NCI-H526 (cell line): ENCODE measurements around the gene RASL10A.

Experiments
- DNase-seq, 2 experiments: peaks; one replicate each; lab custom pipeline; 2025; lab: John Stamatoyannopoulos, UW

The RASL10A gene

DNA sequence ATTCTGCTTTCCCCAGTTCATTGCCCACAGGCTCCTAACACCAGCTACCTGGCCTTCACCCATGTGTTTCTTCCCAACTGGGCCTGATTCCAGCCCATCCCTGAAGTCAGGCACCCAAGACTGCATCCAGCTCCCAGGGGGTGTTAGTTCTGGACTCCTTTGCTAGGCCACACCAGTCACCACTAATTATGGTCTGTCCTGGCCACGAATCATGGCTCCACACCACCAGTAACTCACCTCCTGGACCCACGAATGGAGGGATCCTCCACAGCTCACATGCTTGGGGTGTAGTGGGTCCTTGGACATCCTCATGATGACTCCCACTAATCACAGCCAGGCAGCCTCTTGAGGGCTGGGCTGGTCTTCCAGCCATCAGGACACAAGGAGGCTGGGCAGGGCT lies 3.6 kb upstream of the RASL10A start:
- DNase-seq = no peak

DNA sequence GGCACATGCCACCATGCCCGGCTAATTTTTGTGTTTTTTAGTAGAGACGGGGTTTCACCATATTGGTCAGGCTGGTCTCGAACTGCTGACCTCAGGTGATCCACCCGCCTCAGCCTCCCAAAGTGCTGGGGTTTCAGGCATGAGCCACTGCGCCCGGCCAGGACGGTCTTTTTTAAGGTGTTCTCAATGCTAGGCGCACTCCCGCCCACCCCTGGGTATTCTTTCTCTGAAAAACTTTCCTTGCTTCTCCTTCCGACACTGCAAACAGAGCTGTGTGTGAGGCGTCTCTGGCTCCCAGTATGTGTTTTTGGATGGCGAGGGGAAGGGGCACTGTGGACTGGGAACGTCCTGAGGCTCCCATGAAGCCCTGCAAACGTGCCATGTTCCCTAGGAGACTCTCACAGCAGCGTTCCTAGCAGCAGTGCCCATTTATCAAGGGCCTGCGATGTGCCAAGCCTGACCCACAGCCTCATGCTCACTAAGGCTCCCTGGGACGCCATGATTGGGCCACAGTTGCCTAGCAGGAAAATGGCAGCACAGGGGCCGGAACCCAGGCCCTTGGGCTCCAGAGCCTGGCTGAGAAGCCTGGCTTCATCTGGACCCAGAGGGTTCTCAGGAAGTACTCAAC lies 2.4 kb upstream of the RASL10A start:
- no peak for DNase-seq

DNA sequence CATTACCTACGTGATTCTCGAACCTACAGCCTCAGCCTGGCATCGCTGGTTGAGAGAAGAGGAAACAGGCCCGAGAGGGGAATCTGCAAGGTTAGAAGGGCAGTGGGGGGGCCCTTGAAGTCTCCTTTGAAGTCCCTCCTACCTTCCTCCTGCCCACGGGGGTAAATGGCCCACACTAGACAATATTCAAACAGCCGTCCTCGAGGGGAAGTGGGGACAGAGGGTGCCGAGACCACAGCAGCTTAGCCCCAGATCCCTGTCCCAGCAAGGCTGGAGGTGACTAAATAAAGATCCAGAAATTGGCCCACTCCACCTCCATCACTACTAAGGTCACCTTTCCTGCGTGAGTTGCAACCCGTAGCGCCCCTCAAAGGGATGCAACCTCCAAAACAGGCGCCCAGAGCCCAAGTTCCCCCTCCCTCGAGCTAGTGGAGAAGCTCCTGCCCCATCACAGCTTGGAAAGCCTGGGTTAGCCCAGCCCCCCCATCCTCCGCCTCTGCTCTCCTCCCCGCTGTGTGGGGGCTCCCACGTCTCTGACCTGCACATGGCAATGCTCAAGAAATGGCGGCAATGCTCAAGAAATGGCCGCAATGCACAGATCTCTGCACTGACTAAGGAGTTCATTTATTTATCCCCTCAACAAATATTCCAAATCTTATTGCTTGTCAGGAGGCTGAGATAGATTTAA lies 788 bp upstream of the RASL10A start:
- DNase-seq = no peak

DNA sequence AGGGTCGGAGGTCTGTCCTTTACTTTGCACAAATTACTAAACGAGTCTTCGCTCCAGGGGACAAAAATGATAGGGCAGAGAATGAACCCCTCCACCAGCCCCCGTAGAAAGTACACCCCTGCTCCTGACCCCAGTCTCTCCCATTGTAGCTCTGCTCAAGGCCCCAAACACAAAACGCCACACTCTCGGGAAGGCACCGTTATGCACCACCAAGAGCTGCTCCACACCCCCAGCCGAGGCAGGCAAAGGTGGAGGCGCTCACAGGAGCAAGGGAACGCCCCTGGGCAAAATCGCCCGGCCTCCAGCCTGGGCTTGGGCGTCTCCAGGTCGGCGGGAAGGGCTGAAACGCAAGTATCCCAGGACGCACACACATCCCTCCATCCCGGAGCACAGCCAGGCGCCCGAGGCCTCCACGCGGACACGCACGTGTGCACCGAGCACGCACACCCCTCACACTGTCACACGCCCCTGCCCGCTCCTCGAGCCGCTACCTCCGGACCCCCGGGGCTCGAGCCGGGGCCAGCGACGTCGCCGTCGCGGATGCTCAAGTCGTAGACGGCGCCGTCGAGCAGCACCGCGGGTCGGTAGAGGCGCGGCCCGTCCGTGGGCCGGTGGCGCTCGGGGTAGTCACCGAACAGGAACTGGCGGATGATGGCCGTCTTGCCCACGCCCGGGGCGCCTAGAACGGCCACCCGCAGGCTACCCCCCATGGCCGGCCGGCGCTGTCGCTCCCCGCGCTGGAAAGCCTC lies 786 bp downstream of the RASL10A start:
- peak in 1 of 2 experiments; percentile 16 for DNase-seq

DNA sequence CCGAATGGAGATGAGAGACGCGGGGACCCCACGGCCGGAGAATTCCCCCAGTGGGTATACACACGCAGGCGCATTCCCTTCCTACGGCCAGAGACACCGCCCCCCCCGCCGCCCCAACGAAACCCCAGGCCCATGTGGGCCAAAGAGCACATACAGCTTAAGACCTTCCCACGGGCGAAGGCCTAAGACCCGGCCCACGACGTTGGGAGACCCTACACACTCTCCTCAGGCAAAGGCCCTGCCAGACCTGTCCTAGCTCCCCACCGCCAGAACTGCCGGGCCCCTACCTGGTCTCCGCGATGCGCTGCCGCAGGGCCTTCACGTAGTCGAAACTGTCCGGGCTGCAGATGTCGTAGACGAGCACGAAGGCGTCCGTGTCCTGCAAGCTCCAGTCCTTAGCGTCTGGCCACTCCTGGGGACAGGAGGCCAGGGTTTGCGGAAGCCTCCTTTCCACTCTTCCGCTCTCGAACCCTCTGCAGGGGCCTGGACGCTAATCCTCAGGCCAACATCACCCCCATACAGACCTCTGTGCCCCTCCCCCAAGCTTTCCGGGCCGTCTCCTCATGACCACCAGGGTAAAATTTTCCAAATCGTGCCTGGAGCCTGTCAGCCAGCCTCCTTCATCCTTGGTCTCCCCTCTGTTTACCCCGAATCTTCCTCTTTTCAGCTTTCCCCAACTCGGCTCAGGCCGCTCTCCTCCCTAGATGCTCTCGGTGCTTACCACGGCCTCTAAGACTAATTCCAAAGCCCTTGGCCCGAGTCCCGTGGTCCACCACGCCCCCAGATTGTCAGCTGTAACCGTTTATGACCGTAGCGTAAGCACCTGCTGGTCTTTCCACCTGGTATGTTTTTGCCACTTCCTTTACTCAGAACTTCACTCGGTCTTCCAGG lies 1.7 kb downstream of the RASL10A start:
- peak in 1 of 2 experiments; percentile 23 for DNase-seq

DNA sequence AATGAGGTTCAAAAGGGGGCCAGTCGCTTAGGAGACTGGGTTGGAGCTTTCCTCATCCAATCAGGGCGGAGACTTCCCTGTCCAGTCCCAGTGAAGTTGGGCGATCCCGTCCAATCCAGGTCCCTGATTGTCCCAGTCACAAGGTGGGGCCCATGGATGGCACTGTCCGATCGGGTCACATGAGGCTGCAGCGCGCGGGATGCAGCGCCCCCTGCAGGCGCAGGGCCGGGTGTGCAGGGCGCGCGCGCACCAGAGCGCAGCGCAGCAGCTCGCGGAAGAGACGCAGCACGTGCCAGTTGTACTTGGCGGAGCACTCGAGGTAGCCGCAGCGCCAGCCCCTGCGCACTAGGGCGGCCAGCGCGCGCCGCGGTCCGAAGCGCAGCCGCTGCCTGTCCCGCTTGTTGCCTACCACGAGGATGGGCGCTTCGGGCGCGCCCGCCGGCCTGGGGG lies 2.3 kb downstream of the RASL10A start:
- DNase-seq = no peak

DNA sequence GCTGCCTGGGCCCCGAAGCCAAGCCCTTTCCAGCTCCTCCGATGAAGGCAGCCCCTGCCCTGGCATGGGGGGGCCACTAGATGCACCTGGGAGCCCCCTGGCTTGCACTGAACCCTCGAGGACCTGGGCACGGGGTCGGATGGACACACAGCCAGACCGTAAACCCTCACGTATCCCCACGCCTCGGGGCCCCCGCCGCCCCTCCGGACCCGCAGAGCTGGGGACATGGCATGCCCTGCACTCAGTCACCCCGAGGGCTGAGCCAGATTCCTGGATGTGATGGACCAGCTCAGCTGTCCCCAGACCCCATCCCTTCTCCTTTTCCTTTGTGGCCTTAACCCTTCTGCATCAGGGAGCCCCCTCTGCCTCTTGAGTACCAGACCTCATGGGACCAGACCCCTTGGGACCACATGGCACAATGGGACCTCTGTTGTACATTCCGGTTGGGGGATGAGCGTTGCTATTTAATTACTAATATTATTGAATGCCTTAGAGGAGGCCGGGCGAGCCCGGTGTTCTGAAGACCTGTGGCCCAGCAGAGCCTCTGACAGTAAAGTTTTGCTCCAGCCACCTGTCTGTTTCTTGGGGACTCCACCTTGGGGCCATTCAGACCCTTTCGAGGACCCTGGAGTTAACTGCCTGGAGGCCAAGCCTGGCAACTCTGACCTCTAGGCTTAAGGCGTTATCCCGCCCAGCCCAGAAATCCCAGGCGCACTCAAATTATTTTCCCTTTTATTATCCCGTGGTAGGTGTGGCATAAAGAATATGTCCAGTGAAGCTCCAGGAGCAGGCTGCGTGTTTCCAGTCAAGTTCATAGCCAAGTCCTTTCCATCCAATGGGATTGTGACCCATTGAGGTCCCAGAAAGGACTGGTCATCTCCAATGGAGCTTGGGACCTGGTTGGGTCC lies 3.0 kb downstream of the RASL10A start:
- DNase-seq = no peak

DNA sequence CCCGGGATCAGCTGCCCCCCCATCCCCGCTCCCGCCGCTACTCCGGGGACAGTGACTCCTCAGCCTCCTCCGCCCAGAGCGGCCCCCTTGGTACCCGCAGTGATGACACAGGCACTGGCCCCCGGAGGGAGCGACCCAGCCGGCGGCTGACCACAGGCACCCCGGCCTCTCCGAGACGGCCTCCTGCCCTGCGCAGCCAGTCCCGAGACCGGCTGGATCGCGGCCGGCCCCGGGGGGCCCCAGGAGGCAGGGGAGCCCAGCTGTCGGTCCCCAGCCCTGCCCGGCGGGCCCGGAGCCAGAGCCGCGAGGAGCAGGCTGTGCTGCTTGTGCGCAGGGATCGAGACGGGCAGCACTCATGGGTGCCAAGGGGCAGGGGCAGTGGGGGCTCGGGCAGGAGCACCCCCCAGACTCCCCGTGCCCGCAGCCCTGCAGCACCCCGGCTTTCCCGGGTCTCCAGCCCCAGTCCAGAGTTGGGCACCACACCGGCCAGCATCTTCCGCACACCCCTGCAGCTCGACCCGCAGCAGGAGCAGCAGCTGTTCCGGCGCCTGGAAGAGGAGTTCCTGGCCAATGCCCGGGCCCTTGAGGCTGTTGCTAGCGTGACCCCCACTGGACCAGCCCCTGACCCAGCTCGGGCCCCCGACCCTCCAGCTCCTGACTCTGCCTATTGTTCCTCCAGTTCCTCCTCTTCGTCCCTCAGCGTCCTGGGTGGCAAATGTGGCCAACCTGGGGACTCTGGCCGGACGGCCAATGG lies 3.9 kb downstream of the RASL10A start:
- no peak for DNase-seq

DNA sequence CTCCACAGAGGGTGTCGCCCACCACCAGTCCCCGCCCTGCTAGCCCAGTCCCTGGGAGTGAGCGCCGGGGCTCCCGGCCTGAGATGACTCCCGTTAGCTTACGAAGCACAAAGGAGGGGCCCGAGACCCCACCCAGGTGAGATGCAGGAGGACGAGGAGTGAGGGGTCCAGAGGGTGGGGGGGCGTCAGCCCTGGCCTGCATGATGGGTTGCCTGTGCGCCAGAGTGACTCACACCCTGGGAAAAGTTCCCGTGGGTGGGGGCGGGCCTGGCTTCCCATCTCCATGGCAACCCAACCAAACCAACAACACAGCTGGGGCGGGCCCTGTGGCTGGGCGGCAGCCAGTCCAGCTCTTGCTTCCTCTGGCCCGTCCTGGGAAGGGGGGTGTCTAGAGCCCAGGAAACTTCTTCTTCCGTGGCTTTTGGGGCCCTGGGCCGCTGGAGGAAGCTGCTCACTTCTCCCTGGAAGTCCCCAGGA lies 4.6 kb downstream of the RASL10A start:
- peak in 1 of 2 experiments; percentile 57 for DNase-seq

DNA sequence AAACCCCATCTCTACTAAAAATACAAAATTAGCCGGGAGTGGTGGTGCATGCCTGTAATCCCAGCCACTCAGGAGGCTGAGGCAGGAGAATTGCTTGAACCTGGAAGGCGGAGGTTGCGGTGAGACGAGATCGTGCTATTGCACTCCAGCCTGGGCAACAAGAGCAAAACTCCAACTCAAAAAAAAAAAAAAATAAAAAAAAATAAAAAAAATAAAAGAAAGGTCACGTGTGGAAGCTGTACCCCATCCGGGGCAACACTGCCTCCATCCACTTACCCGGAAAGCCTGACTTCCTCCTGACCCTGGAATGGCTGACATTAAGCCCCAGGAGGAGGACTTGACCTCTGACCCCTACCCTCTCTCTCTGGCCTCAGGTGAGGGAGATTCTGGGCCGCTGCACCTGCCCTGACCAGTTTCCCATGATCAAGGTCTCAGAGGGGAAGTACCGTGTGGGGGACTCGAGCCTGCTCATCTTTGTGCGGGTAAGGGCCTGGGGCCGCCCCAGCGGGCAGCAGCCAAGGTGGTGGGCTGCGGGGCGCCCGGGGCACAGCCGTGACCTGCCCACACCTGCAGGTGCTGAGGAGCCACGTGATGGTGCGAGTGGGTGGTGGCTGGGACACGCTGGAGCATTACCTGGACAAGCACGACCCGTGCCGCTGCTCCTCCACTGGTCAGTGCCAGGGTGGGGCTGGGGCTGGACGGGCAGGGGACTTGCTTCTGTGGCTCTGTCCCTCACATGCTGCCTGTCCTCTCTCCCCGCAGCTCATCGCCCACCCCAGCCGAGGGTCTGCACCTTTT lies 5.2 kb downstream of the RASL10A start:
- DNase-seq = no peak

DNA sequence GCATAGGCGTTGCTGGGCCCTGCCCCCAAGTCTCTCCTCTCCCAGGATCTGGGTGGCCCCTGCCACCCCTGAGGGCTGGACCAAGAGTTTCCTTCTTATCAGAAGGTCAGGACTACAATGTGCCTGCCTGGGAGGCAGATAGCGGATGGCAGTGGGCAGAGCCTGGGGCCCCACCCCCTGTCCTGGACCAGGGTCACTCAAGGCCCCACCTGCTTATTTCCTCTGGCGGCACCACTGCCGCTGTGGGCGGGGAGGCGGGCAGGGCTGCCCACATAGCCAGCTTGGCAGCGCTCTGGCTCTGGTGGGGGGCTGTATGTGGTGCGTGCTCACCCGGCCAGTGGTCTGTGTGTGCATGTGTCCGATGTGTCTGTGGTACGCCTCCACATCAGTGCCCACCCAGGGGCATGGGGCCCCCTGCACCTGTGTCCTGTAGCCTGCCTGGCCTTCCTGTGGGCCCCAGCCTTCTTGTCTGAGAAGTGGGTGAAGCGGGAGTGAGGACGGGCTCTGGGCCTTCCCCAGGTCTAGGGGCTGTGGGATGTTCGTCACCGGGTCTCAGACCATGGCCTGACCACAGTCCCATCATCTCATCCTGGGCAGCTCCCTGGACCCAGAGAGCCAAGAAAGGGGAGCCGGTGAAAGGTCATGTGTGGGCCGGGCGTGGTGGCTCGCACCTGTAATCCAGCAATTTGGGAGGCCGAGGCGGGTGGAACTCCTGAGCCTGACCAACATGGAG lies 6.0 kb downstream of the RASL10A start:
- no peak for DNase-seq

DNA sequence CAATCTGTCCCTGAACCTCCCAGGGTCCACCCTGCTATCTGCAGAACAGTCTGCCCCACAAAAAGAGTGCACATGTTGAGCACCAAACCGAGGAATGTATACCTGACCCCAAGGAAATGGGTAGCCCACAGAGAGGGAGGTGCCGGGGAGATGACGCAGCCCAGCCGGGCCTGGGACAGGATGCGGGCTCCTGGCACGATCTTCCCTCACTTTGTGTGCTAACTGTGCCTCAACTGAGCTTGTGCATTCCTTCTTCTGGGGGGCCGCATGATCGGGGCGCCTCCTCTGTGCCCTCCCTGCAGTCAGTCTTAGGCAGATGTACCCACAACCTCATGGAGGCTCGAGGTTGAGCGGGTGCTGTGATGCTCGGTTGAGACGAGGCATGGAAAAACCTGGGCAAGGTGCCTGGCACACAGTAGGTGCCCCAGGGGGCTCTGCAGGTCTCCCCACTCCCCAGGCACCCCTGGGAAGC lies 6.7 kb downstream of the RASL10A start:
- DNase-seq = no peak

DNA sequence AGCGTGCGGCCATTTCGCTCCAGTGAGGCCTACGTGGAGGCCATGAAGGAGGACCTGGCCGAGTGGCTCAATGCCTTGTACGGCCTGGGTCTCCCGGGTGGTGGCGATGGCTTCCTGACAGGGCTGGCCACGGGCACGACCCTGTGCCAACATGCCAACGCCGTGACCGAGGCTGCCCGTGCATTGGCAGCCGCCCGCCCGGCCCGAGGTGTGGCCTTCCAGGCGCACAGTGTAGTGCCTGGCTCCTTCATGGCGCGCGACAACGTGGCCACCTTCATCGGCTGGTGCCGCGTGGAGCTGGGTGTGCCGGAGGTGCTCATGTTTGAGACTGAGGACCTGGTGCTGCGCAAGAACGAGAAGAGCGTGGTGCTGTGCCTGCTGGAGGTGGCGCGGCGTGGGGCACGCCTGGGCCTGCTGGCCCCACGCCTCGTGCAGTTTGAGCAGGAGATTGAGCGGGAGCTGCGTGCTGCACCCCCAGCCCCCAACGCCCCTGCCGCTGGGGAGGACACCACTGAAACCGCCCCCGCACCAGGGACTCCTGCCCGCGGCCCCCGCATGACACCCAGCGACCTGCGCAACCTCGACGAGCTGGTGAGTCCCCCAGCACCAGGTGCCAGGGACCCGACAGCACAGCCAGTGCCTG lies 7.2 kb downstream of the RASL10A start:
- DNase-seq = no peak

DNA sequence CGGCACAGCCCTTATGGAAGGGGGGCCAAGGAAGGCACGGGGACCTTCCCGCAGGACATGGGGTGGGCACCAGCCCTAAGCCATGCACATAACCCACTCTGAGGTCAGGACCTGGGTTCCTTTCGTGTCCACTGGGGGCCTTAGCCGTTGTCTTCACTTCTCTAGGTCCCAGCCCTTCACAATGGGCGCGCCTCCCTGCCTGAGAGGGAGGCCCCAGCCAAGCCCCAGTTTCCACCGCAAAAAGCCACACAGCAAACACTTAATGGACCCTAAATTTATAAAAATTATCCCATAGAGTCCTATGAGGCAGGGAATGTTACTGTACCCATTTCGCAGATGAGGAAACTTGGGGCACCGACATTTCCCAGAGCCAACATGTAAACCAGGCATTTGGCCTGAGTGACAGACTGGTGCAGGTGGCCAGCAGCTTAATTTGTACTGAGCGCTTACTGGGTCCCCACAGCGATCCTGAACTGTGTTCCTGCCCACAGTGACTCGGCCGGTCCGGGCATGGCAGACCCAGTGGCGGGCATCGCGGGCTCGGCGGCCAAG lies 7.8 kb downstream of the RASL10A start:
- no peak for DNase-seq

DNA sequence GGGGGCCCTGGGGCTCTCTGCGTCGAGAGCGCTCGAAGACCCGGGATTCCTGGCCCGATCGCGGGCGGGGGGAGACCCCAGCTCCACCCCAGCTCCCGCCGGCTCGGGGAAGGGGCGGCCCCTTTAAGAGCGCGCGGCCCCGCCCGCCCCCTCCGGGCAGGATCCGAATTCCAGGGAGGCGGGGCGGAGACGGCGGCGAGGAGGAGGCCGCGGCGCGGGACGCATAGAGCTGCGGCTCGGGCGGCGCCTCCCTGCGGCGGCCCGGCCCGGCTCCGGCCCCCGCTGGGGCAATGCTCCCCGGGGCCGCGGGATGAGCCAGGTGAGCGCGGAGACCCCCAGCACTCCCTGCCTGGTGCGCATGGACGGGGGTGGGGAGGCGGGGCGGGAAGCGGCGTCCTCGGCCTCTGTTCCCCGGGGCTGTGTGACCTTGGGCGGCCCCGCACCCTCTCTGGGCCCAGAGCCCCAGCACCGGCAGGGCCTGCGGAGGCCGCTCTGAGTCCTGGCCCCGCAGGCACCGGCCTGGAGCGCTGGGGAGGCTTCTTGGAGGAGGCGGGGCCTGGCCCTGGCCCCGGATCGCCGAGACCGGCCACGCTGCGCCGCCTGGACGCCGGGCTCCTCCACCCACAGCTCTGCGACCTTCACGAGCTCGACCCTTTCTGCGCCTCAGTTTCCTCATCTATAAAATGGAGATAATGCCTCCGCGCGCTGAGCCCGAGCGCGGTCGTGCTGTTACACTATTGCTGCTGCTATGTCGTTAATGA lies 8.5 kb downstream of the RASL10A start:
- DNase-seq = peak in 1 of 2 experiments; percentile 74

DNA sequence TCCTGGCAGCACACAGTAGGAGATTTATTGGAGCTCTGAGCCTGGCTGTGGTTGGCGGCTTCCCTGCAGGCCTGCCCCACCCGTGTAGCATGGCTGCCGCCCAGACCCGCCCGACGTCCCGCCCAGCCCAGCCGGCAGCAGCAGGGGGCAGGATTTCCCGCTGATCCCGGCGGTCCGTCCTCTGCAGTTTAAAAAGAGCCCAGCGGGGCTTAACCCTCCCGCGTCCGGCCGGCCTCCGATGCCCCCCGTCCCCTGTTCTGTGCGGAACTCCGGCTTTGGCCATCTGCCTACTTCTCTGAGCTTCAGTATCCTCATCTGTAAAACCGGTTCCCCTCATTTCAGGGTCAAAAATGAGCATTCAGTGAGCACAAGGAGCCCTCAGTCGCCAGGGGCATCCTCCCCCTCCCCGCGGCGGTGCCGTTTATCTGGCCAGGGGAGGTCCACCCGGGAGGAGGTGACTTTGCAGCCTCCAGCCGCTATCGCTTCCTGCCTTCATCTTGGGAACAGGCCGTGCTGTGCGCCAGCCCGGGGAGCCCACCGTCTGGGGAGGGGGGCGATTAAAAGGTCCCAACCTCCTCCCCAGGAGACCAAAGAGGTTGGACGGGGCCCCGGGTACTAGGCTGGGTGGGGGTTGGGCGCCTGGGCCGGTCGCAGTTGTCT lies 9.2 kb downstream of the RASL10A start, which contains the start of gene GAS2L1:
GAS2L1 (plus strand) TSS at position 476 of the 660 bp plus-strand sequence. CDS start 1,456 bp downstream, outside the sequence.
- DNase-seq = peak in 1 of 2 experiments; percentile 82
